Vagina (tissue), 2 donors: Measurements from ENCODE around the gene FAM107B.

Source experiments
- POLR2A ChIP-seq, 2 donors: fragments of 450-650 bp; IDR thresholded peaks; one replicate each; pipeline ENCODE4 v1.6.1; 2017; ENCODE audit warnings: antibody characterized with exemption in 2 of 2, mild to moderate bottlenecking in 2 of 2, moderate library complexity in 2 of 2
- POLR2AphosphoS5 ChIP-seq, 2 donors: sonication (generic); formaldehyde crosslinking; IDR thresholded peaks; one replicate each; pipeline ENCODE4 v1.9.0; 2017; ENCODE audit warnings: antibody characterized with exemption in 2 of 2, mild to moderate bottlenecking in 2 of 2, low read depth in 1 of 2; ENCODE audit not compliant: insufficient read depth in 1 of 2
- TF ChIP-seq, protein P1 (sequence below), 3 experiments: fragments of 450-650 bp in 2 of 3; fragments of 200-600 bp in 1 of 3; sonication (generic) in 1 of 3; IDR thresholded peaks; one replicate each; pipeline ENCODE4 v1.5.1; 2017 to 2019; ENCODE audit warnings: antibody characterized with exemption in 3 of 3, mild to moderate bottlenecking in 2 of 3, moderate library complexity in 2 of 3

DNA sequence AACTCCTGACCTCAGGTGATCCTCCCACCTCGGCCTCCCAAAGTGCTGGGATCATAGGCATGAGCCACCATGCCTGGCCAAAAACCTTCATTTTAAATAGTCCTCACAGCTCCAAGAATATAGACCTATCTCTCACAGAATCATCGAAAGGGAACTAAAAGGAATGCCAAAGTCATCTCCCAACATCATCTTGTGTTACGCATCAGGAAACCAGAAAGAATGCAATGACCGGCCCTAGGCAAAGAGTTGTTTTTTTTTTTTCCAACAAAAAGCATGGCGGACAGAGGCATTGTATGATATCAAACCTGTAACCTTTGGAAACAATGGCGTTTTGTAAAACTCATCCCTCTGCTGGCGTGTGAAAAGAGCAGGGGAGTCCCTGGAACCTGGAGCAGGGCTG lies 73.2 kb downstream of the FAM107B start:
- TF ChIP-seq, protein P1, sequence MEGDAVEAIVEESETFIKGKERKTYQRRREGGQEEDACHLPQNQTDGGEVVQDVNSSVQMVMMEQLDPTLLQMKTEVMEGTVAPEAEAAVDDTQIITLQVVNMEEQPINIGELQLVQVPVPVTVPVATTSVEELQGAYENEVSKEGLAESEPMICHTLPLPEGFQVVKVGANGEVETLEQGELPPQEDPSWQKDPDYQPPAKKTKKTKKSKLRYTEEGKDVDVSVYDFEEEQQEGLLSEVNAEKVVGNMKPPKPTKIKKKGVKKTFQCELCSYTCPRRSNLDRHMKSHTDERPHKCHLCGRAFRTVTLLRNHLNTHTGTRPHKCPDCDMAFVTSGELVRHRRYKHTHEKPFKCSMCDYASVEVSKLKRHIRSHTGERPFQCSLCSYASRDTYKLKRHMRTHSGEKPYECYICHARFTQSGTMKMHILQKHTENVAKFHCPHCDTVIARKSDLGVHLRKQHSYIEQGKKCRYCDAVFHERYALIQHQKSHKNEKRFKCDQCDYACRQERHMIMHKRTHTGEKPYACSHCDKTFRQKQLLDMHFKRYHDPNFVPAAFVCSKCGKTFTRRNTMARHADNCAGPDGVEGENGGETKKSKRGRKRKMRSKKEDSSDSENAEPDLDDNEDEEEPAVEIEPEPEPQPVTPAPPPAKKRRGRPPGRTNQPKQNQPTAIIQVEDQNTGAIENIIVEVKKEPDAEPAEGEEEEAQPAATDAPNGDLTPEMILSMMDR (IDR thresholded peaks at IDR 0.05) = no peak
- no peak for TF ChIP-seq POLR2A (IDR thresholded peaks at IDR 0.05)
- TF ChIP-seq POLR2AphosphoS5 (IDR thresholded peaks at IDR 0.05; ENCODE audit: insufficient read depth in 1 of 2, low read depth in 1 of 2) = no peak
